Activated CD4-positive, CD25-positive, alpha-beta regulatory T cell treated with anti-CD3 and anti-CD28 coated beads, Interleukin-2, amount 50 U/mL, for 16 hours (primary cell): ENCODE measurements around the gene CDK5R2.

Experiments
- DNase-seq: peaks from one replicate; pipeline ENCODE4 v3.0.0-alpha.2; 2020; ENCODE audit warnings: low read depth, low spot score

The CDK5R2 gene

GRCh38 chr2:218961651-218962570 is 2.4 kb downstream of the CDK5R2 start:
- DNase-seq: no peak

DNA sequence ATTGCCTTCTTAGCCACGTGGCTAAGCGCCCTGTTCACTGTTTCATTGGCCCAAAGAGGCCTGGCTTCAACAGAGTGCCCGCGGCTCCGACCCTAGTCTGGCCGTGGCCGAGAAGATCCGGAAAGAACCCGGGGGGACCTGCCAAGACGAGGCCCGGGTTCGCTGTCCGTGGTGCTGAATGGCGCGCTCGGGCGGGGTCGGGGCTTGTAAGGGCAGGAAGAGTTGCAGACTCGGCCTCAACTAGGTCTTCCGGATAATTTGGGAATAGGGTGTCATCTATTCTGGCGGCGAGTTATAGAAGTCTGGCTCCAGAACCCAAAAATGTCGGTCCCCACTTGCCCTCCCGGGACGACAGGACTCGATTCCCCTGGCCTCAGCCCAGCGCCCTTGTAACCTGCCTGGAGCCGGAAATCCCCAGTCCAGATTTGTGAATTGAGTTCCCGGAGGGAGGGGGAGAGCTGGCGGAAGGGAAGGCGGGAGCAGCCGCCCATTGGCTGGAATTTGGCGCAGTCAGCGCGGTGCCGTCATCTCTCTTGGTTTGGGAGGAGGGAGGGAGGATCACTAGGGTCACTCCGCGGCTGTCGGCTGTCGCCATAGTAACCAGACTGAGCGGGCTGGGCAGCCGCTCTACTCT is 3.5 kb downstream of the CDK5R2 start:
- peak; percentile 12 for DNase-seq

DNA sequence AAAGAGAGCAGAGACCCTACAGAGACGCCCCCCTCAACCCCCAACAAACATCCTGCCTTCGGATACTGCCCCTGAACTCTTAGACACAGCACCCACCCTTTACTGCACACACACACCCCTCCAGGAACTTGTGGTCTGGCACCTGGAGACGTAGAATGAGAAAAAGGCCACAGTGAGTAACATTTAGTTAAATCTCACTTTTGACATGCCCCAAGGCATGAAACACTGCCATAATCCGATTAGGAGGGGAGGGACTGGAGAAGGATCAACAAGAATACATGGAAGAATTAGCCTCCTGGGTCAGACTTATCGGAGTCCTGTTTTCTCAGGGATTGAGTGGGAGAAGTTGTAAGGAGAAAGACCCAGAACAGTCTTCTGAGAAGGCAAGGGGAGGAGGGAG is 4.1 kb downstream of the CDK5R2 start:
- no peak for DNase-seq

DNA sequence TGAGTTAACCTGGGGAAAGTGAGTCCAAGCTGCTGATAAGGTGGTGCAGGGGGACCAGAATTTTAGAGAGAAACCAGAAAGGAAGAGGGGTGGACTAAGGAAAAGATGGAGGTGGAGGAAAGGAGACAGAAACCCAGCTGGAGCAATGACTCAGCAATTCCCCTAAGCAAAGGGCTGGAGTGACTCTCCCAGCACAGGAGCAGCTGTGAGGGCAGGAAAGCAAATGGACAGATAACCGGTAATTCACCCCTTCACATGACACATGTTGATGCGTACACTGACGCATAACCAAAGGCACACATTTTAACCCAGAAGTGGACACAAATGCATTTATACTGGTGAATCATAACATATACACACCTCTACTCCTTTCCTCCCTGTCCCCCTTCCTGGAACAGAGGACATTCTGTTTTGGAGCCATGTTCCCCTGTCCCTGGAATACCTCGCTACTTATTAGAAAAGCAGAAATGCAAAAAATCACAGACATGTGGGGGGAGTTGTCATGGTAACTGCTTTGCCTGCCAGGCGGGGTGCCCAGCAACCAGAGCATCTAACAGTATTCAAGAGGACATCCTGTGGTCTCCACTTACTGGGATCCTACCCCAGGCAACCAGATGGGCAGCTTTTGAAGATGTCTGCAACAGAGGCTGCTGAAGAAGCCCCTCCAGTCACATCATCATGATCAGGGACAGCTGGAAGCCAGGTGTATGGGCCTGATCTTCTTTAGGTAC is 4.7 kb downstream of the CDK5R2 start:
- DNase-seq: no peak

GRCh38 chr2:218970894-218971293 is 11.4 kb downstream of the CDK5R2 start:
- DNase-seq: no peak

DNA sequence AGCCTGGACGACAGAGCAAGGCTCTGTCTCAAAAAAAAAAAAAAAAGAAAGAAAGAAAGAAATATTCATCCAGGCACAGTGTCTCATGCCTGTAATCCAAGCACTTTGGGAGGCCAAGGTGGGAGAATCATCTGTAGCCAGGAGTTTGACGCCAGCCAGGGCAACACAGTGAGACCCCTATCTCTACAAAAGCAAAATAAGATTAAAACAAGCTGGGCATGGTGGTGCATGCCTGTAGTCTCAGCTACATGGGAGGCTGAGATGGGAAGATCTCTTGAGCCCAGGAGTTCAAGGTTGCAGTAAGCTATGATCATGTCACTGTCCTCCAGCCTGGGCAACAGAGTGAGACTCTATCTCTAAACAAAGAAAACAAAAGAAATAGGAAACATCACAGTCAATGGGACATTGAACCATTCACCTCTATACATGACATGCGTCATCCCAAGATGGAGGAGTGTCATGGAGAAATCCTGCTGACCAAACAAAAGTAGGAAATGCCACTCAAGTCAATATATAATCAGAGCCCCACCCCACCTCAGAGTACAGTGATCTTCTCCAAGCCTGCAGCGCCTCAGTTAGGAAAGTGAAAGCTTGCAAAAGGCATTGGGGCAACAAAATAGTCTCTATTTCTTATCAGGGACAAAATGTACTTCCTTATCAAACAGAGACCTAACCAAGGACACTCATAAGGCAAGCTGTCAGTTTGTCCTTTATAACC is 15.8 kb downstream of the CDK5R2 start:
- no peak for DNase-seq

DNA sequence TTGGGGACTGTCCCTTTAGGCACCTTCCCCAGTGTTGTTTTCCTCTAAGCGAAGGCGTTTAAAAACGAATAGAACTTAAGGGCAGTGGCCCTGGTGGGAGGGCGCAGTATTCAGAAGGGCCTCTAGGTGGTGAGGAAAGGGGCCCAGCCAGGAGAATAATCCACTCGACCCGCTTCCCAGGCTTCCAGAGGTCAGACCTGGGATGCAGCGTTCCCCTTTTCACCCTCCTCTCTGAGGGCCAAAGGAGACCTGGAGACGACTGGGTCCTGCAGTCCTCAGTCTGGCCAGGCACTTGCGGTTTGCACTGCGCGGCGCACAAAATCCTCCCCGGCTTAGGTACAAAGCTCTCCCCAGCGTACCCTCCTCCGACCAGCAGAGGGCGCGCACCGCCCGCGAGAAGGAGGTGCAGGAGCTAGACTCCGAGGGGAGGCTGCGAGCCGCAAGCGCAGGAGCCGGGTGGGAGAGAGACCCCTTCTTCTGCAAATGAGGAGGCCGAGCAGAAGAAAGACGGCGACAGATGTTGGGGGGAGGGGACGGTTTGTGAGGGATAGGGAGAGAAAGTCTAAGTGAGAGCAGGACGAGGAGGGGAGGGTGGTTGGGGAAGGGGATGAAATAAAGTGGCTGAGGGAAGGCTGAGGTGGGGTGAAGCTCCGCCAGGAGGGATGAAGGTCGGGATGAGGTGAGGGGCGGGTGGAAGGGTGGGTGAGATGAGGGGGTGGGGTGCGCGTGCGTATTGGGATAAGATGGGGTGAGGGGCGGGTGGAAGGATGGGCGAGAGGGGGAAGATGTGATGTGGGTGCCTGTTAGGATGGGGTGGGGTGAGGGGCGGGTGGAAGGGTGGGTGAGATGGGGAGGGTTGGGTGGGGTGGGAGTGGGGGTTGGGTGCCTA is 20.6 kb downstream of the CDK5R2 start:
- peak; percentile 65 for DNase-seq

DNA sequence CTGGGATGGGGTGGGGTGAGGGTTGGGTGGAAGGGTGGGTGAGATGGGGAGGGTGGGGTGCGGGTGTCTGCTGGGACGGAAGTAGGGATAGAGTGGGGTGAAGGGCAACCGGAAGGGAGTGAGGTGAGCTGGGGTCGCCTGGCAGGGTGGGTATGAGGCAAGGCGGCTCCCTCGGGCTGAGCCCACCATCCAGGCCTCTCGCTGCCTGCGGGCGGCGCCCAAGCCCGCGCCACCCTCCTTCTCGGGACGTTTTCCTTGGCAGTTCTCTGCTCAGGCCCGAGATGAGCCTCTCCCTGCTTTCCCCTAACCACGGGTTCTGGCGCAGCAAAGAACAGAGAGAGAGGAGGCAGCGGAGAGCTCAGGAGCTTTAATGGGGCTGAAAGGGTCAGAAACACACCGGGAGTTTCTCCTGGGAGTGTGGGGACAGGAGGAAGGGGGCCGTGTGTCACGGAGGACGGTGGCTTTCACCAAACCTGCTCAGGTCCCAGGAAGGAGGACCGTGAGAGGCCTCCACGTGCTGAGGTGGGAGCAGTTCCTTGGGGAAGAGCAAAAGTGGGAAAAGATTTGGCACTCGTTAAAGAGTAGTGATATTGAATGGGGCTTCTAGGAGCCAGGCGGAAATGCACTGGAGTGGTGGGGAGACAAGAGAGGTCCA is 21.4 kb downstream of the CDK5R2 start:
- DNase-seq: no peak

DNA sequence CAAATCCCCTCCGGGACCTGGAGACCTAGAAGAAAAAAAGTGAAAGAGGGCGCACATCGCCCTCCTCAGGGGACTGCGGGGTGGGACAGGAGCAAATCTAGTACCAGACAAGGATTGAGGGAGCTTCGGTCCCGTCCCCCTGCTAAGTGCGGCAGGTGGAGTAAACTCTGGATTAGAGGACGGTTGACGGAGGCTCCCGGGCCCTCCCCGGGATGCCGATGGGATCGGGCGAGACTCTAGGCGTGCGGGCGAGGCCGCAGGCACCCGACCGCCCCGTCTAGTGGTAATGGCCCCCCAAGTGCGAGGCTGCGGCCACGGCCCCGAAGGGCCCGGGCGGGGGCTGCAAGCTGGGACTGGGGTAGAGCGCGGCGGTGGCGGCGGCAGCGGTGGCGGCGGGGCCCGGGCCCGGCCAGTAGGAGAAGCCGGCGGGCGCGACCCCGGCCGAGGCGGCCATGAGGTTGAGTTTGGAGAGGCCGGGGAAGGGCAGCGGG is 22.0 kb downstream of the CDK5R2 start:
- no peak for DNase-seq

- no peak for DNase-seq
These were observed 22.6 kb downstream of the CDK5R2 start for GRCh38 chr2:218981881-218982585.

- DNase-seq: no peak
These were observed 23.3 kb downstream of the CDK5R2 start for GRCh38 chr2:218982586-218983262.

- DNase-seq: no peak
These were observed 23.9 kb downstream of the CDK5R2 start for GRCh38 chr2:218983263-218983933.

- DNase-seq: no peak
These were observed 24.4 kb downstream of the CDK5R2 start for GRCh38 chr2:218983934-218984238.

GRCh38 chr2:218984239-218985020 is 25.0 kb downstream of the CDK5R2 start:
- no peak for DNase-seq

DNA sequence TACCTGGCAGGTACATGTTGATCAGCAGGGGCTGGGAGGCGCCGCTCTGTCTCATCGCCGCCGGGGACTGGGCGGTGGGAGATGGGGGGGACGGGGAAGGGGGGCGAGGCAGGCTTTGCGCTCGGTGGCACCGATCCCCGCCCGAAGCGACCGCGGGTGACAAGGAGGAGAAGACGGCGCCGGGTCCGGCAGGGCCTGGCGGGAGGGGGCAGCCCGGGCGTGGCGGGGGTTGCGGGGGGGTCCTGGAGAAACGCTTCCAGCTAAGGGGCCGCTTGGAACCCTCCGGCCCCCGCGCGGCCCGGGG is 25.5 kb downstream of the CDK5R2 start, which contains the start of gene FEV:
Gene FEV, minus strand, starts transcription at position 164 of the 304 bp plus-strand sequence. Its CDS starts 109 bp downstream, at position 55.
- DNase-seq: no peak

DNA sequence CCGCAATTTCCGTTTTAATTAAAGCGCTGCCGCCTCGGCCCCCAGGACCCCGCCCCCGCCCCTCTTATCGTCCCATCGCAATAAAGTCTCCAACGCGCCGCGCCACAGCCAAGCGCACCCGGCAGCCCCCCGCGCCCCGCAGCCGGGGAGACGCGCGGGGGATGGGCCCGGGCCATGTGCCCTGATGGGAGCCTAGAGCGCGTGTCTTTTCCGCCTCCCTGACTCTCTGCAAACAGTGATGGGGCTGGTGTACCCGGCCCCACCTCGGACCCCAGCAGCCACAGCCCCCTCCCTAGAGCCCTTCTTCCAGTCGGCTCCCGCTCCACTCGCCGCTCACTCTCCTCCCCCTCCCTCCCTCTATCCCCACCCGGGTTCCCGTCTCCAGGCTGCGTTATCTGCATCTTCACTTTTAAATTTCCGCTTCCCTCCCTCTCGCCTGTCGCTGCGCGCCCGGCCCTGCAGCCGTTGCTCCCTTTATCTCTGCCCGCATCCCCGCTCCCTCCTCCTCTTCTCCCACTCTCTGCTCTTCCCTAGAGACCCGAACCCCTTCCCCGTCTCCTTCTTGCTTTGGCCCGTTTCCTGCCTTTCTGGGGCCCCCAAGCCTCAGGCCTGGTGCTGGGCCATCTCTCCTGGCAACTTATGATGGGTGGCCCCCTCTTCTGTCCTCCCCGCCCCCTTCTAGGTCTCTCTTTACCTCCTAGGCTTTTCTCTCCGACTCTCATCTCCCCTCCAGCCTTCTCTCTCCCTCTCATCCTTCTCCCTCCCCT is 26.0 kb downstream of the CDK5R2 start:
- no peak for DNase-seq
